Liver (tissue), 9 donors: ENCODE results near the gene CHN2. TPM values are rescaled to one million over a fixed set of nuclear protein-coding genes. Genes with fewer than 3 reads are reported as not detected.

Experiments used
- DNase-seq: peaks from one replicate; pipeline ENCODE4 v3.0.0-alpha.2; 2017; ENCODE audit warnings: low spot score
- H3K27ac ChIP-seq, 2 donors: one replicate each; pipeline ENCODE4 v1.7.0; 2013; ENCODE audit warnings: inconsistent platforms in 2 of 2, low read length in 2 of 2, control low read depth in 1 of 2, low read depth in 1 of 2, mild to moderate bottlenecking in 1 of 2
- H3K27me3 ChIP-seq, 4 donors: one replicate each; pipeline versions ENCODE4 v1.6.1 to v1.7.0; 2013; ENCODE audit warnings: low read length in 3 of 4, inconsistent platforms in 1 of 4, mild to moderate bottlenecking in 1 of 4, moderate library complexity in 1 of 4; ENCODE audit not compliant: control insufficient read depth in 4 of 4, insufficient read depth in 4 of 4
- H3K36me3 ChIP-seq, 4 donors: one replicate each; pipeline versions ENCODE4 v1.6.1 to v1.7.0; 2013; ENCODE audit warnings: low read length in 3 of 4, mild to moderate bottlenecking in 3 of 4, low read depth in 1 of 4, moderate library complexity in 1 of 4; ENCODE audit not compliant: control insufficient read depth in 4 of 4, insufficient read depth in 3 of 4
- H3K4me1 ChIP-seq, 4 donors: one replicate each; pipeline versions ENCODE4 v1.6.1 to v1.7.0; 2013; ENCODE audit warnings: low read length in 3 of 4, mild to moderate bottlenecking in 3 of 4, moderate library complexity in 1 of 4; ENCODE audit not compliant: control insufficient read depth in 4 of 4, insufficient read depth in 4 of 4
- H3K4me3 ChIP-seq, 3 donors: one replicate each; pipeline versions ENCODE4 v1.6.1 to v1.7.0; 2013; ENCODE audit warnings: low read length in 3 of 3, control low read depth in 1 of 3, low read depth in 1 of 3, mild to moderate bottlenecking in 1 of 3
- H3K9ac ChIP-seq, 2 donors: one replicate each; pipeline ENCODE4 v1.7.0; 2013; ENCODE audit warnings: low read length in 2 of 2, mild to moderate bottlenecking in 2 of 2, moderate library complexity in 2 of 2, control low read depth in 1 of 2, low read depth in 1 of 2
- H3K9me3 ChIP-seq, 4 donors: one replicate each; pipeline versions ENCODE4 v1.6.1 to v1.7.0; 2013; ENCODE audit warnings: low read length in 3 of 4; ENCODE audit not compliant: control insufficient read depth in 4 of 4
- EGR1 ChIP-seq, 2 donors: IDR thresholded peaks; 2 replicates each; pipeline ENCODE4 v1.6.1; 2016 to 2018; ENCODE audit warnings: antibody characterized with exemption in 2 of 2, low read depth in 2 of 2
- FOXA1 ChIP-seq: IDR thresholded peaks from 2 replicates; pipeline ENCODE4 v1.6.1; 2016; ENCODE audit warnings: antibody characterized with exemption
- HNF4A ChIP-seq, 2 donors: conservative IDR thresholded peaks; 2 replicates each; pipeline ENCODE4 v1.6.1; 2016; ENCODE audit warnings: antibody characterized with exemption in 2 of 2, mild to moderate bottlenecking in 2 of 2
- HNF4G ChIP-seq: IDR thresholded peaks from 2 replicates; pipeline ENCODE4 v1.6.1; 2016; ENCODE audit warnings: antibody characterized with exemption
- JUND ChIP-seq, 2 donors: IDR thresholded peaks; 2 replicates each; pipeline ENCODE4 v1.6.1; 2016; ENCODE audit warnings: antibody characterized with exemption in 2 of 2
- NR2F2 ChIP-seq: IDR thresholded peaks from 2 replicates; pipeline ENCODE4 v1.6.1; 2016; ENCODE audit warnings: antibody characterized with exemption
- RAD21 ChIP-seq, 2 donors: IDR thresholded peaks; 2 replicates each; pipeline ENCODE4 v1.6.1; 2016; ENCODE audit warnings: antibody characterized with exemption in 2 of 2, mild to moderate bottlenecking in 2 of 2
- RXRA ChIP-seq, 2 donors: IDR thresholded peaks; 2 replicates each; pipeline ENCODE4 v1.6.1; 2017 to 2018; ENCODE audit warnings: antibody characterized with exemption in 2 of 2, mild to moderate bottlenecking in 1 of 2
- SP1 ChIP-seq: IDR thresholded peaks from 2 replicates; pipeline ENCODE4 v1.6.1; 2018; ENCODE audit warnings: antibody characterized with exemption, mild to moderate bottlenecking
- TAF1 ChIP-seq: conservative IDR thresholded peaks from 2 replicates; pipeline ENCODE4 v1.6.1; 2016; ENCODE audit warnings: antibody characterized with exemption, mild to moderate bottlenecking
- YY1 ChIP-seq: IDR thresholded peaks from 2 replicates; pipeline ENCODE4 v1.6.1; 2016; ENCODE audit warnings: antibody characterized with exemption, mild to moderate bottlenecking
- WGBS: extraction: QIAGEN DNeasy Blood & Tissue Kit; methylation state at CpG from one replicate; pipeline ENCODE4 v1.1.7; 2013; 5-methylcytosine and 5-hydroxymethylcytosine counted together
- polyA plus RNA-seq, 2 donors: library from polyadenylated mRNA; stranded (reverse) in 1 of 2; unstranded in 1 of 2; fragments of 200-250 nt in 1 of 2; fragments of >200 nt in 1 of 2; fragmentation: Nextera tagmentation in 1 of 2; extraction: Ambion mirVana in 1 of 2; gene quantifications; one replicate each; pipeline versions ENCODE4 v1.2.1 to v1.2.3, GENCODE V29; 2013 to 2015
- total RNA-seq, 2 donors: library from RNA; depleted of rRNA; stranded (reverse); fragments of >200 nt; gene quantifications; one replicate each; pipeline ENCODE4 v1.2.3, GENCODE V29; 2014
- TF ChIP-seq, protein P1 (sequence below): IDR thresholded peaks from 2 replicates; pipeline ENCODE4 v1.6.1; 2016; ENCODE audit warnings: antibody characterized with exemption
- TF ChIP-seq, protein P2 (sequence below): IDR thresholded peaks from 2 replicates; pipeline ENCODE4 v1.6.1; 2016; ENCODE audit warnings: antibody characterized with exemption
- TF ChIP-seq, protein P3 (sequence below): IDR thresholded peaks from 2 replicates; pipeline ENCODE4 v1.6.1; 2016; ENCODE audit warnings: antibody characterized with exemption, mild to moderate bottlenecking
- TF ChIP-seq, protein P4 (sequence below): fragments of 150-350 bp; IDR thresholded peaks from 2 replicates; pipeline ENCODE4 v1.5.1; 2017; ENCODE audit warnings: improper control_type of control experiment, low read depth, low read length; ENCODE audit not compliant: missing input control
- donor health status: healthy.
- donor health status: healthy.
- donor health status: healthy.
- donor health status: healthy.
- donor health status: healthy.

The CHN2 gene
- total and polyA plus RNA-seq, 4 donors: 8.3 to 25.4 (median 17.8) TPM

DNA sequence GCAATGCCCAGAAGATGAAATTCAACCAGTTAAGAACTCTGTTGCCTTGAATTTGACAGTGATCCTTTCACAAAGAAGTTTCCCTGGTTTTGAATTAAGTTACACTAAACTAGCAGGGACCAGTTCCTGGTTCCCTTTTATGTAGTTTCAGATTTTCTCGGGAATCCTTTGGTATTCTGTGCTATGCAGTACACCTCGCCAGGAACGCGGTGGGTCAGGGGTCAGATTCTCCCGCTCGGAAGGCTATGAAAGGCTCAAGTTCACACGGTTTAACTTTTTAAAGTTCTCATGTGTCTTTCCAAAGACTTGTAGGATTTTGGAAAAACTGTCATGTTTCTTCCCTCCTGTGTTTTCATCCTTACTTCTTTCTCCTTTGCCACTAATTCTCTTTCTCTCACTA is 264.4 kb downstream of the CHN2 start:
- Histone ChIP-seq H3K36me3 (peaks cover 0 to 5% (median 0%) of the 10 kb centered on the region in 4 donors), H3K4me1 (peaks cover 0 to 6% (median 2%) of the 10 kb centered on the region in 4 donors), H3K9ac (no peak overlapping the region), H3K4me3 (no peak overlapping the region), H3K9me3 (no peaks in the 10 kb centered on the region), H3K27me3 (no peaks in the 10 kb centered on the region), H3K27ac (no peak overlapping the region)
- DNase-seq: no peak
- WGBS: 87% methylated on average over 7 of the region's 7 CpGs
- TF ChIP-seq HNF4A (conservative IDR thresholded peaks at IDR 0.05): no peak
- TF ChIP-seq, protein P1, sequence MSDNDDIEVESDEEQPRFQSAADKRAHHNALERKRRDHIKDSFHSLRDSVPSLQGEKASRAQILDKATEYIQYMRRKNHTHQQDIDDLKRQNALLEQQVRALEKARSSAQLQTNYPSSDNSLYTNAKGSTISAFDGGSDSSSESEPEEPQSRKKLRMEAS: no peak
- no peak for TF ChIP-seq FOXA1
- TF ChIP-seq, protein P2, sequence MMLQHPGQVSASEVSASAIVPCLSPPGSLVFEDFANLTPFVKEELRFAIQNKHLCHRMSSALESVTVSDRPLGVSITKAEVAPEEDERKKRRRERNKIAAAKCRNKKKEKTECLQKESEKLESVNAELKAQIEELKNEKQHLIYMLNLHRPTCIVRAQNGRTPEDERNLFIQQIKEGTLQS: no peak
- TF ChIP-seq NR2F2: no peak
- no peak for TF ChIP-seq EGR1 (IDR thresholded peaks at IDR 0.05; ENCODE audit: low read depth in 2 of 2)

DNA sequence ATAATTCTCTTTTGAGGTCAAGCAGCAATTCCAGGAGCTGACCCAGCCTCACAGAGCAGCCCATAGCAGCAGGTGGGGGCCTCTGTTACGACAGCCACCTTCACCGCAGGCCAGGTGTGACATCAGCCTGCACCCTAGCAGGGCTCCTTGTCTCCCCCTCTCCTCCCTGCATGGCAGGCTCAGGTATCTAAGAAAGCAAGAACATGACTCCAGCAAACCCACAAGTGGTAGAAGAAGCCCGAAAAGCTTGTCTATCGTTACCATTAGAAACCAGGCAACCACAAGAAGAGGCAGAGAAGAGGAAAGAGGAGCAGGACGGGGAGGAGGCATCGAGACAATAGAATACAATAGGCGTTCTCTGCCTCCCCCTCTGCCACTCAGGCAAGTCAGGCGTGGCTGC is 265.0 kb downstream of the CHN2 start:
- Histone ChIP-seq H3K4me1 (peaks cover 0 to 6% (median 2%) of the 10 kb centered on the region in 4 donors), H3K9me3 (no peaks in the 10 kb centered on the region), H3K27me3 (no peaks in the 10 kb centered on the region), H3K27ac (no peak overlapping the region), H3K36me3 (peaks cover 0 to 5% (median 0%) of the 10 kb centered on the region in 4 donors), H3K4me3 (no peak overlapping the region), H3K9ac (no peak overlapping the region)
- TF ChIP-seq SP1 (no peak), RAD21 (IDR thresholded peaks at IDR 0.05) (no peak), JUND (IDR thresholded peaks at IDR 0.05) (no peak)
- 95% methylated on average over 8 of the region's 8 CpGs for WGBS
- no peak for DNase-seq

DNA sequence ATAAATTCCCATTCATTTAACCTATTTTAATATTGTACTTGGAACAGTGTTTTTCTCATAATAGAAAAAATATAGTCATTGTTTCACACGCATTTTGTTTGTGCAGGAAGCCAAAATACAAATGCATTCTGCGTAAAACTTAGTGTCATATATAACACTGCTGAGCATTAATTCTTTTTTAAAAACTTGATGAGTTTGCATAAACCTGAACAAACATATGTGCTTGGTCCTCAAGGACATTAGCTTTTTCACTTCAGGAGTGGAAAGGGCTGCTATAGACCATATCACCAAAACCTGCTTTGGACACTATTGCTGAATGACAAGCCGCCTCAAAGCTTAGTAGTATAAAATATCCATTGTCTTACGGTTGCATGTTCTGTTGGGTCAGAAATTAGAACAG is 267.4 kb downstream of the CHN2 start:
- Histone ChIP-seq H3K27me3 (no peaks in the 10 kb centered on the region), H3K4me3 (no peak overlapping the region), H3K4me1 (peaks cover 0 to 7% (median 2%) of the 10 kb centered on the region in 4 donors), H3K27ac (no peak overlapping the region), H3K9me3 (no peaks in the 10 kb centered on the region), H3K9ac (no peak overlapping the region), H3K36me3 (peaks cover 0 to 5% (median 0%) of the 10 kb centered on the region in 4 donors)
- no peak for DNase-seq
- TF ChIP-seq EGR1 (IDR thresholded peaks at IDR 0.05; ENCODE audit: low read depth in 2 of 2) (no peak), TAF1 (no peak), HNF4G (no peak), RXRA (IDR thresholded peaks at IDR 0.05) (no peak), SP1 (no peak), NR2F2 (no peak), YY1 (no peak), RAD21 (IDR thresholded peaks at IDR 0.05) (no peak)
- TF ChIP-seq, protein P2: no peak
- TF ChIP-seq, protein P3, sequence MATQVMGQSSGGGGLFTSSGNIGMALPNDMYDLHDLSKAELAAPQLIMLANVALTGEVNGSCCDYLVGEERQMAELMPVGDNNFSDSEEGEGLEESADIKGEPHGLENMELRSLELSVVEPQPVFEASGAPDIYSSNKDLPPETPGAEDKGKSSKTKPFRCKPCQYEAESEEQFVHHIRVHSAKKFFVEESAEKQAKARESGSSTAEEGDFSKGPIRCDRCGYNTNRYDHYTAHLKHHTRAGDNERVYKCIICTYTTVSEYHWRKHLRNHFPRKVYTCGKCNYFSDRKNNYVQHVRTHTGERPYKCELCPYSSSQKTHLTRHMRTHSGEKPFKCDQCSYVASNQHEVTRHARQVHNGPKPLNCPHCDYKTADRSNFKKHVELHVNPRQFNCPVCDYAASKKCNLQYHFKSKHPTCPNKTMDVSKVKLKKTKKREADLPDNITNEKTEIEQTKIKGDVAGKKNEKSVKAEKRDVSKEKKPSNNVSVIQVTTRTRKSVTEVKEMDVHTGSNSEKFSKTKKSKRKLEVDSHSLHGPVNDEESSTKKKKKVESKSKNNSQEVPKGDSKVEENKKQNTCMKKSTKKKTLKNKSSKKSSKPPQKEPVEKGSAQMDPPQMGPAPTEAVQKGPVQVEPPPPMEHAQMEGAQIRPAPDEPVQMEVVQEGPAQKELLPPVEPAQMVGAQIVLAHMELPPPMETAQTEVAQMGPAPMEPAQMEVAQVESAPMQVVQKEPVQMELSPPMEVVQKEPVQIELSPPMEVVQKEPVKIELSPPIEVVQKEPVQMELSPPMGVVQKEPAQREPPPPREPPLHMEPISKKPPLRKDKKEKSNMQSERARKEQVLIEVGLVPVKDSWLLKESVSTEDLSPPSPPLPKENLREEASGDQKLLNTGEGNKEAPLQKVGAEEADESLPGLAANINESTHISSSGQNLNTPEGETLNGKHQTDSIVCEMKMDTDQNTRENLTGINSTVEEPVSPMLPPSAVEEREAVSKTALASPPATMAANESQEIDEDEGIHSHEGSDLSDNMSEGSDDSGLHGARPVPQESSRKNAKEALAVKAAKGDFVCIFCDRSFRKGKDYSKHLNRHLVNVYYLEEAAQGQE: no peak
- TF ChIP-seq, protein P1: no peak
- TF ChIP-seq, protein P4, sequence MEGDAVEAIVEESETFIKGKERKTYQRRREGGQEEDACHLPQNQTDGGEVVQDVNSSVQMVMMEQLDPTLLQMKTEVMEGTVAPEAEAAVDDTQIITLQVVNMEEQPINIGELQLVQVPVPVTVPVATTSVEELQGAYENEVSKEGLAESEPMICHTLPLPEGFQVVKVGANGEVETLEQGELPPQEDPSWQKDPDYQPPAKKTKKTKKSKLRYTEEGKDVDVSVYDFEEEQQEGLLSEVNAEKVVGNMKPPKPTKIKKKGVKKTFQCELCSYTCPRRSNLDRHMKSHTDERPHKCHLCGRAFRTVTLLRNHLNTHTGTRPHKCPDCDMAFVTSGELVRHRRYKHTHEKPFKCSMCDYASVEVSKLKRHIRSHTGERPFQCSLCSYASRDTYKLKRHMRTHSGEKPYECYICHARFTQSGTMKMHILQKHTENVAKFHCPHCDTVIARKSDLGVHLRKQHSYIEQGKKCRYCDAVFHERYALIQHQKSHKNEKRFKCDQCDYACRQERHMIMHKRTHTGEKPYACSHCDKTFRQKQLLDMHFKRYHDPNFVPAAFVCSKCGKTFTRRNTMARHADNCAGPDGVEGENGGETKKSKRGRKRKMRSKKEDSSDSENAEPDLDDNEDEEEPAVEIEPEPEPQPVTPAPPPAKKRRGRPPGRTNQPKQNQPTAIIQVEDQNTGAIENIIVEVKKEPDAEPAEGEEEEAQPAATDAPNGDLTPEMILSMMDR: no peak
- 99% methylated on average over 4 of the region's 4 CpGs for WGBS
